GM12872 (cell line): ENCODE results near the gene LHX2.

Experiments
- TF ChIP-seq, protein P1 (sequence below): IDR thresholded peaks from 3 replicates; pipeline ENCODE4 v1.5.1; 2011; ENCODE audit warnings: low read depth, mild to moderate bottlenecking, low read length, moderate library complexity; ENCODE audit not compliant: insufficient read depth

The LHX2 gene

DNA sequence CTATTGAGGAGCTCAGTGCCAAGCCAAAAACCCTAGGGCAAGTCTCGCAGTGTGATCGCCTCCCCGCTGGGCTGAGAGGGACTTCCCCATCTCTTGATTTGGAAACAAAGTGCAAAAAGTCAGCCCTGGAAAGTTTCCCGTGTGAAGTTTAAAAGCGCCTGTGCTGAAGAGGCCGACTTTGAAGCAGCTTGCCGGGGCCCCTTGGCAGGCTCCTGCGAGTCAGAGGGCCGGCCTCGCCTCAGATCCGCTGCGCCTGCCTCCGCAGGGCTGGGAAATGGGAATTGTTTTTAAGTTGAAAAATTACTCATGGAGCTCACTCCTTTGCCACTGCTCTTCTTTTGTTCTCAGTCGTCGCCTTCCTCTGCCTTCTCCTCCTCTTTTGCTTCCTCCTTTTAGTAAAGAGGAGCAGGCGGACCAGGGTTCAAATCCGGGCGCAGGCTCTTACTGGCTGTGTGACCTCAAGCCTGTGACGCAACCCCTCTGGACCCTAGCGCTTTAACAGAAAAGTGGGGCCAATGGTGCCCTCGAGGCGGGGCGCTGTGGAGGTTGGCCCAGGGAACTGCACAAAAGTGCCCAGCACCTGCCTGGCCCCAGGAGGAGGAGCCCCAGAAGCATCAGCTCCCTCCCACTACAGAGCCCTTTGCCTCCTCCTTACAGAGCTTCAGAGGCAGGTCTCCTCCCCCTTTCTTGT, 14.7 kb upstream of the LHX2 start:
- TF ChIP-seq, protein P1, sequence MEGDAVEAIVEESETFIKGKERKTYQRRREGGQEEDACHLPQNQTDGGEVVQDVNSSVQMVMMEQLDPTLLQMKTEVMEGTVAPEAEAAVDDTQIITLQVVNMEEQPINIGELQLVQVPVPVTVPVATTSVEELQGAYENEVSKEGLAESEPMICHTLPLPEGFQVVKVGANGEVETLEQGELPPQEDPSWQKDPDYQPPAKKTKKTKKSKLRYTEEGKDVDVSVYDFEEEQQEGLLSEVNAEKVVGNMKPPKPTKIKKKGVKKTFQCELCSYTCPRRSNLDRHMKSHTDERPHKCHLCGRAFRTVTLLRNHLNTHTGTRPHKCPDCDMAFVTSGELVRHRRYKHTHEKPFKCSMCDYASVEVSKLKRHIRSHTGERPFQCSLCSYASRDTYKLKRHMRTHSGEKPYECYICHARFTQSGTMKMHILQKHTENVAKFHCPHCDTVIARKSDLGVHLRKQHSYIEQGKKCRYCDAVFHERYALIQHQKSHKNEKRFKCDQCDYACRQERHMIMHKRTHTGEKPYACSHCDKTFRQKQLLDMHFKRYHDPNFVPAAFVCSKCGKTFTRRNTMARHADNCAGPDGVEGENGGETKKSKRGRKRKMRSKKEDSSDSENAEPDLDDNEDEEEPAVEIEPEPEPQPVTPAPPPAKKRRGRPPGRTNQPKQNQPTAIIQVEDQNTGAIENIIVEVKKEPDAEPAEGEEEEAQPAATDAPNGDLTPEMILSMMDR = no peak

DNA sequence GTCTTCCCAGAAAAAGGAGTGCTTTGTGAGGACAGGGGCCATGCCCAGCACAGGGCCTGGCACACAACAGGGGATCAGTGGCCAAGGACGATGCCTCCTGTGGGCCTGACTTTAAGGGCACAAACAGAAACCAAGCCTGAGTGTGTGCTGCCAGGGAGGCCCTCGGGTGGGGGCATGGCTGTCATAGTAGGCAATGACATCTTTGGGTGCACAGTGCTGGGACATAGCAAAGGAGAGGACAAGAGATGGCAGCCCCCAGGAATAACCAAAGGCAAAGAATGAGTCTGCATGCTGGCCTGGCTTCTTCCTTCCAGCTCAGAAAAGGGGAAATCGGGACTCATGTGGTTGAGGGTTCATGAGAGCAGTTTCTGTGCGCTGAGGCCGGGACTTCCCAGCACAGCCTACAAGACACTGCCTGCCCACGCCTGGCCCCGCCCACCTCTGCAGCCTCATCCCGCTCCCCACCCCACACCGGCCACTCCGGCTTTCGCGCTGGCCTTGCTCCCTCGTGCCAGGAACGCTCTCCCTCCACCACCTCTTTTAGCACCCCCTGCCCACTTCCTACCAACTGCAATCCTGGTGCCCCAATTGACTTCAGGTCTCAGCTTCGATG, 13.8 kb upstream of the LHX2 start:
- TF ChIP-seq, protein P1 = no peak

DNA sequence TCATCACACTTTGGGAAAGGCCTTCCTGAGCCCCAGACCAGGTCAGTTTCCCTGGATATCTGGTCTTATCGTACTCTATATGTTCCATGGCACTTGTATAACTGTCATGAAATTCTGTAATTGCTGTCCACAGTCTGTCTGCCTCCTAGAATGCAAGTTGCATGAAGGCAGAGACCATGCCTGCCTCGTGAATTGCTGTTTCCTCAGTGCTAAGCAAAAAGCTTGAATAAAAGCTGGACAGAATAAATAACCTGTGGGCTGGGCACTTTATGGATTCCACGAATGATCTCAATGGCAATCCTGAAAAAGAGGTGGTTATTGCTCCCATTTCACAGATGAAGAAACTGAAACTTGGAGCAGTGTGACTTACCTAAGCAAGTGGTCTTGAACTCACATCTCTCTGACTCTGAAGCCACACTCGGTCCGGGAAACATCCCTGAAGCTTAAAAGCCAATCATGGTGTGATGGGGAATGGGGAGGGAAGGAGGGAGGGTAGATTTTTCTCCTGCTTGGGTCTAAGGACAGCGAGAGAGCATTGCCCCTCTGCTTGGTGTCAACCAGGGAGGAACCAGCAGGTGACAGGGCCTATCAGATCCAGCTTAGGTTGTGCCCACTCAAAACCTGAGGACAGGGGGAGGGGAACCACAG, 13.2 kb upstream of the LHX2 start:
- TF ChIP-seq, protein P1 = no peak

DNA sequence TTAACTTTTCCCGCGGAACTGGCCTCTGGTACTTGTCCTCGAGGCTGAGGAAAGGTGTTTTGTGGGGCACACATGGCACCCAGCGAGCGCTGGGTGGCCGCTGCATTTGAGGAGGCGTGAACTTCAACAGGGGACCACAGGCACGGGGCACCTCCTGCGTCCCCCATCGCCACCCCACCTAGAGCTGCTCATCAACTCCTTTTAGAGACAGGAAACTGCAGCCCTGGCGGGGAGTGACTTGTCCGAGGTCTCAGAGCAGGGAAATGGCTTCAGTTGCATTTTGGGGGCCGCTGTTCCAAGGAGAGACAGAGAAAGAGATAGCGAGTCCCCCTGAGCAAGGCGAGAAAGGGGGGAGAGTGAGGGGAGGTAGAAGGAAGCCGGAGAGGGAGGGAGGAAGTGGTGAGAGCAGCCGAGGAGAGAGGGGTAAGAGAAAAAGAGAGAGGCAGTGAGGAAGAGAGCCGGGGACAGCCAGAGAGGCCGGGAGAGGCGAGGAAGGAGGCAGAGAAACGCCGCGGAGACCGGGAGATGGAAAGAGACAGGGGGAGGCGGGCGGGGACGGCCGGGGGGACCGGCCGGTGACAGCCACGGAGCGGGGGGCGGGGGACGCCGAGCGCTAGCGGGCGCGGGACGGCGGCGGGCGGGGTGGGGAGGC, 12.5 kb upstream of the LHX2 start:
- TF ChIP-seq, protein P1 = no peak

DNA sequence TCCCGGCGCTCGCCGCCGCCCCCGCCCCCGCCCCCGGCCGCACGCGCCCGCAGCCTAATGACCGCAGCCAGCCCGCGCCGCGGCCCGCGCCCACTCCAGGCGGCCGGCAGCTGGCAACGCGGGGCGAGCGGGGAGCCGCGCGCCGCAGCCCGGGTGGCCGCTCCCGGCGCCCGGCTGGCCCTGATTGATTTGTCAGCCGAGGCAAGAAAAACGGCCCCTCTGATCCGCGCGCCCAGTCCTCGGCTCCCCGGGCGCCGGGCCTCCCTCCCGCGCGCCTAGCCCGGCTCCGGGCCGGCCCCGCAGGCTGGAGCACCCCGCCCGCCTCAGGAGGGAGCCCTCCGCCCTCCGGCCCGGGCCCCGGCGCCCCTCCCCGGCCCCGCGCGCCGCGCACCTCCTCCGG, 11.9 kb upstream of the LHX2 start:
- TF ChIP-seq, protein P1 = no peak

DNA sequence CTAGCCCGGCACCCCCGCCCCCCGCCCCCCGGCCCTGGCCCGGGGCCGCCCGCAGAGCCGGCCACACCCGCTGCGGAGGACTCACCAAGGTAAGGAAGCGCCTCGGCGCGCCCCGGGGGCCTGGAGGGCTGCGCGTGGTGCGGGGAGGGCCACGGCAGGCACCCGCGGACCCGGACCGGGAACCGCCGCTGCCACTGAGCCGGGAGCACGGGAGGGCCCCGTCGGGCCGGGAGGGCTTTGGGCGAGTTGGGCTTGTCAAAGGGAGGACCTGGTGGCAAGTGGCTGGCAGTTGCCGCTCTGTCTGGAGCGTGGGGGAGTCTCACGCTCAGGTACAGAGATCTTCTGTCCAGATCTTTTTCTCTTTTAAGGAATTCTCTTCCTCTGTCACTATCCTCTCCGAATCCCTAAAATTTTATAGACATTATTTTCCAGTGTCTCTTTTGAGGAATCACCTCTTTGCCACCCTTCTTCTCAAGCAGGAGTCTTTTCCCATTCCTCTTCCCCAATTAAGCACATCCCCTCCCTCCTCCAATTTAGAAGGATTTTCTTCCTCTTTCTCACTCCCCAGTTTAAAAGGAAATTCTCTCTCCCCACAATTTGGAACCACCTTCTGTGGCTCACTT, 11.3 kb upstream of the LHX2 start:
- TF ChIP-seq, protein P1 = no peak

DNA sequence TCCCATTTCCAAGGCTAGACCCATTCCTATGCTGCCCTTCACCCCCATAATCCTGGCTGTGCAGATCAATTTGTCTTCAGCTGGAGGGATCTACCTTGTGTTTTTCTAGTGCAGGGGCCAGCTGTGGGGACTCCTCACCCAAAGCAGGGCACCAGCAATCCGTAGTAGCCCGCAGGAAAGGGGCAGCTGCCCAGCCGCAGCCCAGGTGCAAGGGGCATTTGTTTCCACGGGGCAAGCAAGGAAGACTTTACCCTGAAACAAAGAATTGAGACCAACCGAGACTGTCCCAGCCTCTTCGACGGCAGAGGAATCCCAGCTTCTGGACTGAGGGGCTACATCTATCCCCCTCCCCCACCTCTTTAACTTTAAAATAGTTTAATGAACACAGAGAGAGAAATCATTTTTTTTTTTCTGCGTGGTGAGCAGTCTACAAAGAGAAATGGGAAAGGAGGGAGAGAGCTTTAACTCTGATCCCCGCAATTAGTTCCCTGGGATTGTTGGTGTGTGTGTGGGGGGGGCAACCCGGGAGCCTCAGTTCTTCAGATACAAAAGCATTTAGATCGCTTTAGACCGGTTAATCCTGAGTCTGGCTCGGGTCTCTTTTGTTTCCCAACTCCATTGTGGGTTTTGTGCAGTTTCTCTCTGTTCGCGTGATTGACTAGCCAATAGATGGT, 10.6 kb upstream of the LHX2 start:
- TF ChIP-seq, protein P1 = no peak
